Measurements from ENCODE around the gene AIFM3.

AIFM3 gene

DNA sequence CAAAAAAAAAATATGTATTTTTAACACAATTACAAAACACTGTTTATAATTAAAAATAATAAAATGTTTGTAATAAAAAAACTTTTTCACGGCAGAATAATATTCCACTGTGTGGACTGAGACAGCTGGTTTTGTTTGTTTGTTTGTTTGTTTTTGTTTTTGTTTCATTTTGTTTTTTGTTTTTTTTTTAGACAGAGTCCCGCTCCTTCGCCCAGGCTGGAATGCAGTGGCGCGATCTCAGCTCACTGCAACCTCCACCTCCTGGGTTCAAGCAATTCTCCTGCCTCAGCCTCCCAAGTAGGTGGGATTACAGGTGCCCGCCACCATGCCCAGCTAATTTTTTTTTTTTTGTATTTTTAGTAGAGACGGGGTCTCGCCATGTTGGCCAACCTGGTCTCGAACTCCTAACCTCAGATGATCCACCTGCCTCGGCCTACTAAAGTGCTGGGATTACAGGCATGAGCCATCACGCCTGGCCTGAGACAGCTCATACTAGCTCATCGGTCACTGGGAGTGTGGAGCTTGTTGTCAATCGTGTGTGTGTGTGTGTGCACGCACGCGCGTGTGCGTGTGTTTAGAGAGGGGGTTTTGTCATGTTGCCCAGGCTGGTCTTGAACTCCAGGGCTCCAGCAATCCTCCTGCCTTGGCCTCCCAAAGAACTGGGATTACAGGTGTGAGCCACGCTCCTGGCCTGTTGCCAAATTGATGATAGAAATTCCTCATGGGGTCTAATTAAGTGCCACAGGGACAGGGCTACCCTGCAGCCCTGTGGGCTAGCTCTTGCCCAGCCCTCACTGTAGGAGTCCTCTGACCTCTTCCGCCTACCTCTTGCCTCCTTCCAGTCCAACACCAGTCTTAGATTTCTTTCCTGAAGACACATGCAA is 7.2 kb upstream of the AIFM3 start:
- TF ChIP-seq, protein P1, sequence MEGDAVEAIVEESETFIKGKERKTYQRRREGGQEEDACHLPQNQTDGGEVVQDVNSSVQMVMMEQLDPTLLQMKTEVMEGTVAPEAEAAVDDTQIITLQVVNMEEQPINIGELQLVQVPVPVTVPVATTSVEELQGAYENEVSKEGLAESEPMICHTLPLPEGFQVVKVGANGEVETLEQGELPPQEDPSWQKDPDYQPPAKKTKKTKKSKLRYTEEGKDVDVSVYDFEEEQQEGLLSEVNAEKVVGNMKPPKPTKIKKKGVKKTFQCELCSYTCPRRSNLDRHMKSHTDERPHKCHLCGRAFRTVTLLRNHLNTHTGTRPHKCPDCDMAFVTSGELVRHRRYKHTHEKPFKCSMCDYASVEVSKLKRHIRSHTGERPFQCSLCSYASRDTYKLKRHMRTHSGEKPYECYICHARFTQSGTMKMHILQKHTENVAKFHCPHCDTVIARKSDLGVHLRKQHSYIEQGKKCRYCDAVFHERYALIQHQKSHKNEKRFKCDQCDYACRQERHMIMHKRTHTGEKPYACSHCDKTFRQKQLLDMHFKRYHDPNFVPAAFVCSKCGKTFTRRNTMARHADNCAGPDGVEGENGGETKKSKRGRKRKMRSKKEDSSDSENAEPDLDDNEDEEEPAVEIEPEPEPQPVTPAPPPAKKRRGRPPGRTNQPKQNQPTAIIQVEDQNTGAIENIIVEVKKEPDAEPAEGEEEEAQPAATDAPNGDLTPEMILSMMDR (IDR thresholded peaks at IDR 0.05; ENCODE audit: low read depth, low read length) = no peak
- no peak for DNase-seq (ENCODE audit: low read depth in 2 of 2)
- H3K4me3 ChIP-seq (replicated peaks in 1 of 2; ENCODE audit: low read depth in 2 of 2, low read length in 2 of 2) = no peak overlapping the region

DNA sequence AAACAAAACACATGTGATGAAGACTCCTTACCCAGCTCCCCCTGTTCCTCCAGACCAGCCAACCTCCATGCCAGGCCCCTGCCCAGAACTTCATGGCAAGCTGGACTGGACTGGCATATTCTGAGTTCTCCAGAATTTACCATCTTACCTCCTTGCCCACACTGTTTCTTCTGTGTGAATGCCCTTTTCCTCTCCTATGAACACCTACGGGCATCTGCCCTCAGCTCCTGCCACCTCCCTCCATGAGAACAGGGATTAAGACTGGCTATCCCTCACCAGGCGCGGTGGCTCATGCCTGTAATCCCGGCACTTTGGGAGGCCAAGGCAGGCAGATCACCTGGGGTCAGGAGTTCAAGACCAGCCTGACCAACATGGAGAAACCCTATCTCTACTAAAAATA is 6.4 kb upstream of the AIFM3 start:
- DNase-seq (ENCODE audit: low read depth in 2 of 2) = no peak
- no peak overlapping the region for H3K4me3 ChIP-seq (replicated peaks in 1 of 2; ENCODE audit: low read depth in 2 of 2, low read length in 2 of 2)
- TF ChIP-seq, protein P1 (IDR thresholded peaks at IDR 0.05; ENCODE audit: low read depth, low read length) = no peak

DNA sequence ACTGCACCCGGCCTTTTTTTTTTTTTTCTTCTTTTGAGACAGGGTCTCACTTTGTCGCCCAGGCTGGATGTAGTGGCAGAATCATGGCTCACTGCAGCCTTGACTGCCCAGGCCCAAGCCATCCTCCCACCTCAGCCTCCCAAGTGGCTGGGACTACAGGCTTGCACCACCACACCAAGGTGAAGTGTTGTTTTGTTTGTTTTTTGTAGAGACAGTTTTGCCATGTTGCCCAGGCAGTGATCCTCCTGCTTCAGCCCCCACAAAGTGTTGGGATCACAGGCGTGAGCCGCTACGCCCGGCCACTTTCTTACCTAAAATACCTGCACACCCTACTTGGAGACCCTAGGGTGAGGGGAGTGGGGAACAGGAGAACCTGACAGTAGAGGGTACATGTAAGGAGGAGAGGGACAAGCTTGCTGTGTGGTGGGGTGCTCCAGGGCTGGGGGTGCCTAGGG is 4.5 kb upstream of the AIFM3 start:
- no peak for DNase-seq (ENCODE audit: low read depth in 2 of 2)
- TF ChIP-seq, protein P1 (IDR thresholded peaks at IDR 0.05; ENCODE audit: low read depth, low read length) = no peak
- no peak overlapping the region for H3K4me3 ChIP-seq (replicated peaks in 1 of 2; ENCODE audit: low read depth in 2 of 2, low read length in 2 of 2)

DNA sequence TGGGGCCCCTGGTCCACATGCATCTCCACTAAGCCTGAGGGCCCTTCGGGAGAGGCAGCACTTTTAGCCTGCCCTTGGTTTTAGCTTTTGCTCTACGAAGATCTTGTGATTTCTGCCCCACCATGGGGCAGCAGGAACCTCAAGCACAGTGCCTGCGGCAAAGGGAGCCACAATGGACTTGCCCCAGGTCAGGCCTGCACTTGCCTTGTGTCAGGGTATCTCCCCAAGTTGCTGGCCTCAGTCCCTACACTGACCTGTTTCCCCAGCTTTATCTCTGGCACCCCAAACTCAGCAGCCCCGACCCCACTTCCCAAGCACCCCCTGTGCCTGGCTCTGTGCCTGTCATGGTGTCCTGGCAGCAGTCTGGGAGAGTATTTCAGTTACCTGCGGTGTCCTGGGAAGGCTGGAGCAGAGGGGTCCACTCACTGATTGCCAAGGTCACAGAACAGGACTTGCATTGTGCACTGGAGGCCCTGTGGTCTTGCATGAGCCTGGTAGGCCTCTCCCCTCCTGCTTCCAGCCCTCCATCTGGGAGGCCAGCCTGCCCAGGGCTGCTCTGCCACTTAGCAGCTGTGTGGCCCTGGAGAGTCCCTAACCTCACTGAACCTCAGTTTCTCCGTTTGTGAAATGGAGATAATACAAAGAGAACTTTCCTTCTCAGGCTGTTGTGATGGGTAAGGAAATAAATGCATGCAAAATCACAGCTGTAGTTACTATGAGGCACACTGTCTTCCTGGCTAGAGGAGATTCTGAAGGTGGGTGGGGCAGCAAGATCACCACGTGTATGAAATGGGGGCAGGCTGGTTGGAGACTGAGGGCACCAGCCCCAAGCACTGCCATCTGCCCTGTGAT is 3.6 kb upstream of the AIFM3 start:
- no peak overlapping the region for H3K4me3 ChIP-seq (replicated peaks in 1 of 2; ENCODE audit: low read depth in 2 of 2, low read length in 2 of 2)
- no peak for DNase-seq (ENCODE audit: low read depth in 2 of 2)
- TF ChIP-seq, protein P1 (IDR thresholded peaks at IDR 0.05; ENCODE audit: low read depth, low read length) = no peak

DNA sequence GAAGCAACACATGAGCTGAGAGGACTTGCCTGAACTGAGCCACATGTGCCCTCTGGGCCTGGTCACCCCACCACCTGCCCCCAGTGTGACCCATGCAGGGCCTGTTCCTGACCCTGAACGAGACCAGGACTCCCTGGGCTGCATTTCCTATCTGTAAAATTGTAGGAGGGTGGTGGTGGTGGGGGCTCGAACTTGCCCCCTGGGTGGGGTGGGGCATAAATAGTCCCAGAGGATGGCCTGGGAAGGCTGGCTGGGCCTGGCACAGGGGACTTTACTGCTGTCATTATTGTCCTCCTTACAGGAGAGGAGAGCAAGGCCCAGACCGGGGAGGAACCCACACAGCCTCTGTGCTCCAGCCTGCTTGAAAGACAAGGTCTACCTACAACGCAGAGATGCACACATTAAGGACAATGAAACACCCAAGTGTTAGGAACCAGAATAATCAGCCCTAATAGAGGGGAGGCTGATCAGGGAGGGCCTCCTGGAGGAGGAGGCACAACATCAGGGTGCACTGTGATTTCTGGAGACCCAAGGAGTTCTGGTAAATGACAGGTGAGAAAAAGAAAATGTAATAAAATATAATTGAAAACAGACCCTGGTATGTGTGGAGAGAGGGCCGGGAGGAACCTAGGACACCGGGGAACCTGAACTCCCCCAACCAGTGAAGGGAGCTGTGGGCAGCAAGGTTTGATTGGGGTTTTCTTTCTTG is 2.8 kb upstream of the AIFM3 start:
- peak overlapping the region in 1 of 2 donors; percentile 28 for H3K4me3 ChIP-seq (replicated peaks in 1 of 2; ENCODE audit: low read depth in 2 of 2, low read length in 2 of 2)
- TF ChIP-seq, protein P1 (IDR thresholded peaks at IDR 0.05; ENCODE audit: low read depth, low read length) = no peak

DNA sequence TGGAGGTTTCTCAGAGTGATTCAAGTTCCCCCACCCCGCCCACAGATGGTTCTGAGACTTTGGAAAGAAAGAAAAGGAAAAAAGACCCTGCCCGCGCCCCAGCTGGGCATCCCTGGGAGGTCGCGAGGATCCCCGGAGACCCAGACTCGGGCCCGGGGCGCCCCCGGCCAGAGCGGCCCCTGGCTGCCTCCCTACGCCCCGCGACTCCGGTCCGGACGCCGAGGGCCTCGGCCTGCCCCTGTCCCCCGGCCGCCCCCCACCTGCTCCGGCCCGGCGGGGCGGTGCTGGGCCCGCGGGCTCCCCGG is 2.3 kb upstream of the AIFM3 start:
- H3K4me3 ChIP-seq (replicated peaks in 1 of 2; ENCODE audit: low read depth in 2 of 2, low read length in 2 of 2) = peak overlapping the region; percentile 15 to 28
- TF ChIP-seq, protein P1 (IDR thresholded peaks at IDR 0.05; ENCODE audit: low read depth, low read length) = no peak

More for the DNA sequence above, 2.8 kb upstream of the AIFM3 start:
- no peak for DNase-seq (ENCODE audit: low read depth in 2 of 2)

More for the DNA sequence above, 2.3 kb upstream of the AIFM3 start:
- DNase-seq (ENCODE audit: low read depth in 2 of 2) = no peak
